ENCODE results near the gene TMEM50B. TPM values are rescaled to one million over a fixed set of nuclear protein-coding genes. Genes with fewer than 3 reads are reported as not detected.

The TMEM50B gene
- total RNA-seq (10 to 100 TPM; 20.3 to 97.3 (median 89.3) TPM), polyA plus RNA-seq (10 to 100 TPM; 36.7 to 48.5 (median 44.5) TPM)
- long read RNA-seq, donor 1, transcript TMEM50B-210 (7 exons, 2,375 nt): major isoform, 8 of 9 reads
- long read RNA-seq, donor 1, partial matches to known transcripts: 0 of 9 reads
- long read RNA-seq, donor 1, other reads (novel, unspliced or antisense): 0 of 9 reads
- long read RNA-seq, donor 2, transcript TMEM50B-210 (7 exons, 2,375 nt): major isoform, 14 of 23 reads
- long read RNA-seq, donor 2, transcript TMEM50B-209 (4 exons, 695 nt): minor isoform, 7 of 23 reads
- long read RNA-seq, donor 2, partial matches to known transcripts: 0 of 23 reads
- long read RNA-seq, donor 2, other reads (novel, unspliced or antisense): 0 of 23 reads
- long read RNA-seq, donor 3, transcript TMEM50B-210 (7 exons, 2,375 nt): major isoform, 14 of 17 reads
- long read RNA-seq, donor 3, partial matches to known transcripts: 0 of 17 reads
- long read RNA-seq, donor 3, other reads (novel, unspliced or antisense): 0 of 17 reads
- long read RNA-seq, donor 4, partial matches to known transcripts: 0 of 3 reads
- long read RNA-seq, donor 4, other reads (novel, unspliced or antisense): 0 of 3 reads
- long read RNA-seq, donor 5, transcript TMEM50B-210 (7 exons, 2,375 nt): major isoform, 15 of 18 reads
- long read RNA-seq, donor 5, partial matches to known transcripts: 0 of 18 reads
- long read RNA-seq, donor 5, other reads (novel, unspliced or antisense): 0 of 18 reads
- long read RNA-seq, donor 6, transcript TMEM50B-209 (4 exons, 695 nt): minor isoform, 9 of 180 reads
- long read RNA-seq, donor 6, transcript TMEM50B-210 (7 exons, 2,375 nt): major isoform, 30 of 180 reads
- long read RNA-seq, donor 6, partial matches to known transcripts: 53 of 180 reads
- long read RNA-seq, donor 6, other reads (novel, unspliced or antisense): 83 of 180 reads
- long read RNA-seq, donor 7, transcript TMEM50B-210 (7 exons, 2,375 nt): major isoform, 18 of 18 reads
- long read RNA-seq, donor 7, partial matches to known transcripts: 0 of 18 reads
- long read RNA-seq, donor 7, other reads (novel, unspliced or antisense): 0 of 18 reads
- long read RNA-seq, donor 8, transcript TMEM50B-209 (4 exons, 695 nt): minor isoform, 5 of 60 reads
- long read RNA-seq, donor 8, transcript TMEM50B-210 (7 exons, 2,375 nt): major isoform, 26 of 60 reads
- long read RNA-seq, donor 8, partial matches to known transcripts: 6 of 60 reads
- long read RNA-seq, donor 8, other reads (novel, unspliced or antisense): 20 of 60 reads
- long read RNA-seq, donor 9, transcript TMEM50B-210 (7 exons, 2,375 nt): major isoform, 20 of 21 reads
- long read RNA-seq, donor 9, partial matches to known transcripts: 0 of 21 reads
- long read RNA-seq, donor 9, other reads (novel, unspliced or antisense): 0 of 21 reads
- long read RNA-seq, donor 10, transcript TMEM50B-210 (7 exons, 2,375 nt): major isoform, 7 of 13 reads
- long read RNA-seq, donor 10, partial matches to known transcripts: 0 of 13 reads
- long read RNA-seq, donor 10, other reads (novel, unspliced or antisense): 0 of 13 reads

- DNase-seq: peak; percentile 96 to 99
- Histone ChIP-seq H3K27ac (peak within 1 kb of the TSS; percentile 97 to 98 (median 98)), H3K9me3 (no peaks in the 10 kb centered on the region), H3K4me3 (peak within 1 kb of the TSS; percentile 79 to 98 (median 96)), H3K4me1 (peaks cover 7 to 27% (median 22%) of the 10 kb centered on the region in 4 donors), H3K36me3 (peaks cover 0 to 2% (median 0%) of the 10 kb centered on the region in 4 donors), H3K27me3 (no peaks in the 10 kb centered on the region)
- 0 to 1% (median 1%) methylated on average over 19 to 93 of the region's 93 CpGs for WGBS, 5 donors
- TF ChIP-seq POLR2AphosphoS5 (IDR thresholded peaks at IDR 0.05): peak; percentile 93 to 97 (median 96)
- TF ChIP-seq POLR2A (IDR thresholded peaks at IDR 0.05): peak in 2 of 4 donors; percentile 84 to 85
- TF ChIP-seq EP300 (IDR thresholded peaks at IDR 0.05): no peak
- peak in 5 of 7 experiments; percentile 42 to 52 (median 47) for TF ChIP-seq CTCF (IDR thresholded peaks at IDR 0.05)
- intact Hi-C loops (cut with DNase I; ENCODE audit: low total_unique reads): no loop called here
Observed at GRCh38 chr21:33479679-33480480, at the start of gene TMEM50B. Gene TMEM50B (minus strand): TSS chr21:33479974. CDS start chr21:33468885, 11,089 bp downstream.

DNA sequence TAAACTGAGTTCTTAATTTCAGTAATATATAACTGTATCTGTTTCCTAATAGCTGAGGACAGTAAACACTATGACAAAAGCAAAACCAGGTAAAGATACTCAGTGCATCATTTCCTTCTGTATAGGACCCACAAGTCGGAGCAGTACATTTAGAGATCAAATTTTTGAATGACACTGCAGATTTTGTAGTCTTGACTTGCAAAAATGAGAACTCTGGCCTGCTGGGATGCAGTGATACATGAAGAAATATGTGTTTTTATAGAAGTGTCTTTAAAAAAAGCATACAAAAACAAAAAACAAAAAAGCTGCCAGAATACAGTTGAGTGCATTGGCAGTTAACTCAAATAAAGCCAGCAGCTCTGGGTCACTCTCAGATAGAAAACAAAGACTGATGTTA is 43.2 kb upstream of the TMEM50B start:
- Histone ChIP-seq H3K4me3 (no peak overlapping the region), H3K27me3 (no peaks in the 10 kb centered on the region), H3K36me3 (peaks cover 30 to 81% (median 73%) of the 10 kb centered on the region in 4 donors), H3K9me3 (no peaks in the 10 kb centered on the region), H3K4me1 (no peaks in the 10 kb centered on the region), H3K27ac (no peak overlapping the region)
- no peak for DNase-seq
- 69 to 81% (median 72%) methylated on average over 1 of the region's 1 CpG for WGBS, 5 donors
- TF ChIP-seq EP300 (IDR thresholded peaks at IDR 0.05): no peak
- TF ChIP-seq POLR2A (IDR thresholded peaks at IDR 0.05): no peak
- TF ChIP-seq POLR2AphosphoS5 (IDR thresholded peaks at IDR 0.05): no peak
- no peak for TF ChIP-seq CTCF (IDR thresholded peaks at IDR 0.05)
- intact Hi-C loops (cut with DNase I; ENCODE audit: low total_unique reads): no loop called here

DNA sequence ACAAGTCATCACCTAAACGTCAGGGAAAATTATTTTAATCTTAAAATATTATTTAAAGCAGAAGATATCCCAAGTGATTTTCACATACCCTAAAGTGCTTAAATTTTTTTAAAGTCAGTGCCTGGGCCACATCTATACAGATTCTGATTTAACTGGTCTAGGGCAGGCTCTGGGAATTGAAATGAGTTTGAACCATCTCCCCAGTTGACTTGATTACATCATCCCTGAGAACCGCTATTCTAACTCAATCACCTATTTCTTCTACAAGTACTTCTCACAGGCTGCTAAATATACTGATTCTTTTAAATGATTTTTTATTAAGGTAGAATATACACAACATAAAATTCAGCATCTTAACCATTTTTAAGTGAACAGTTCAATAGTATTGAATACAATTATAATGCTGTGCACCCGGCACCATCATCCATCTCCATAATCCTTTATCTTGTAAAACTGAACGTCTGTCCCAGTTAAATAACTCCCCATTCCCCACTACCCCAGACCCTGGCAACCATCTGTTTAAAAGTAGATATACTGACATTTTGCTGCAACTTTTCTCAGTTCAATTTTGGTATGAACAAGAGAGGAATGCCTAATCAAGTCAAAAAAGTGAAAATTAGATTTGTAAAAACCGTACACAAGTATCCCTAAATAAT is 42.7 kb upstream of the TMEM50B start:
- intact Hi-C loops (cut with DNase I; ENCODE audit: low total_unique reads): no loop called here
- H3K27me3 ChIP-seq: no peaks in the 10 kb centered on the region
- no peaks in the 10 kb centered on the region for H3K4me1 ChIP-seq
- H3K36me3 ChIP-seq: peaks cover 28 to 81% (median 73%) of the 10 kb centered on the region in 4 donors
- 81 to 87% (median 85%) methylated on average over 5 of the region's 5 CpGs for WGBS, 5 donors
- TF ChIP-seq EP300 (IDR thresholded peaks at IDR 0.05) (no peak), POLR2AphosphoS5 (IDR thresholded peaks at IDR 0.05) (no peak), CTCF (IDR thresholded peaks at IDR 0.05) (no peak), POLR2A (IDR thresholded peaks at IDR 0.05) (no peak)
- H3K9me3 ChIP-seq: no peaks in the 10 kb centered on the region
- H3K27ac ChIP-seq: no peak overlapping the region
- no peak for DNase-seq
- no peak overlapping the region for H3K4me3 ChIP-seq

Measured in stomach (tissue), 19 donors.